K562 treated with DMSO at 1 percent for 48 hours (cell line): ENCODE results near the gene TPTE. TPM values are rescaled to one million over a fixed set of nuclear protein-coding genes. Genes with fewer than 3 reads are reported as not detected.

Experiments used
- total RNA-seq: library from RNA; unstranded; fragments of 300-600 nt; gene quantifications from 2 replicates; pipeline ENCODE4 v1.2.3, GENCODE V29; 2022; ENCODE audit warnings: low replicate concordance; ENCODE audit errors: extremely low read depth

TPTE gene
- total RNA-seq: not detected in 2 replicates

GRCh38 chr21:10521091-10521598, at the start of gene TPTE:
Gene TPTE, plus strand, starts transcription at chr21:10521583. Its CDS starts 17,141 bp downstream, at chr21:10538724.

